Bronchial epithelial cell (primary cell): Measurements from ENCODE around the gene C1QA. TPM values are rescaled to one million over a fixed set of nuclear protein-coding genes. Genes with fewer than 3 reads are reported as not detected.
A peak's percentile ranks its signal among the peaks of the same experiment; 100 is the strongest.
"Not testable (repeated sequence)": the region's sequence is repeated elsewhere in the genome, so short reads cannot be mapped to it uniquely, and the experiment has no call there.

Experiments
- DNase-seq: peaks from one replicate; pipeline ENCODE4 v3.0.0-alpha.2; 2010; ENCODE audit warnings: low read depth
- FAIRE-seq: peaks from 2 replicates; lab custom pipeline; 2011; peaks lifted over from hg19 to GRCh38; lab: Jason Lieb, UNC
- H3K27me3 ChIP-seq: 2 replicates; pipeline ENCODE4 v1.5.1; 2011; ENCODE audit warnings: low read length; ENCODE audit not compliant: control insufficient read depth, insufficient read depth
- H3K36me3 ChIP-seq: 2 replicates; pipeline ENCODE4 v1.5.1; 2011; ENCODE audit warnings: low read length; ENCODE audit not compliant: control insufficient read depth, insufficient read depth
- H3K4me3 ChIP-seq: 2 replicates; pipeline ENCODE4 v1.5.1; 2011; ENCODE audit warnings: mild to moderate bottlenecking, low read depth, low read length, control low read depth
- CTCF ChIP-seq: IDR thresholded peaks from 2 replicates; pipeline ENCODE4 v1.5.1; 2011; ENCODE audit warnings: mild to moderate bottlenecking, moderate library complexity, low read length, control low read depth, inconsistent platforms; ENCODE audit not compliant: insufficient read depth, severe bottlenecking
- total RNA-seq: library from RNA; depleted of rRNA; stranded (reverse); fragments of >200 nt; gene quantifications from 2 replicates; pipeline ENCODE4 v1.2.1, GENCODE V29; 2014

C1QA gene
- total RNA-seq, 1 donor from 2014 or later, result not detected

- Histone ChIP-seq H3K4me3 (no peak overlapping the region), H3K27me3 (peaks cover 13% of the 10 kb centered on the region), H3K36me3 (no peaks in the 10 kb centered on the region)
- no peak for TF ChIP-seq CTCF
- DNase-seq (no peak), FAIRE-seq (no peak)
Observed at GRCh38 chr1:22670352-22670975, 34.0 kb downstream of the C1QA start.

- DNase-seq (no peak), FAIRE-seq (no peak)
- H3K4me3 ChIP-seq, result no peak overlapping the region
- no peaks in the 10 kb centered on the region for H3K36me3 ChIP-seq
- TF ChIP-seq CTCF, result no peak
- peaks cover 13% of the 10 kb centered on the region for H3K27me3 ChIP-seq
Observed at GRCh38 chr1:22671999-22672398, 35.6 kb downstream of the C1QA start.

GRCh38 chr1:22673486-22674409 lies 37.3 kb downstream of the C1QA start:
- no peak overlapping the region for H3K4me3 ChIP-seq
- TF ChIP-seq CTCF, result peak; percentile 61
- H3K27me3 ChIP-seq, result peaks cover 13% of the 10 kb centered on the region
- H3K36me3 ChIP-seq, result no peaks in the 10 kb centered on the region
- FAIRE-seq (no peak), DNase-seq (peak; percentile 49)

- no peak overlapping the region for H3K4me3 ChIP-seq
- DNase-seq (no peak), FAIRE-seq (no peak)
- TF ChIP-seq CTCF, result no peak
- H3K27me3 ChIP-seq, result peaks cover 13% of the 10 kb centered on the region
- H3K36me3 ChIP-seq, result no peaks in the 10 kb centered on the region
Observed at GRCh38 chr1:22674410-22674749, 38.0 kb downstream of the C1QA start.

GRCh38 chr1:22676151-22676550 lies 39.7 kb downstream of the C1QA start:
- not testable (repeated sequence) for H3K36me3 ChIP-seq, H3K4me3 ChIP-seq, FAIRE-seq, DNase-seq
- H3K27me3 ChIP-seq, result peaks cover 12% of the 10 kb centered on the region

GRCh38 chr1:22676916-22677583 lies 40.6 kb downstream of the C1QA start:
- no peak for TF ChIP-seq CTCF
- FAIRE-seq, result no peak
- DNase-seq, result no peak
- H3K4me3 ChIP-seq, result no peak overlapping the region
- peaks cover 15% of the 10 kb centered on the region for H3K27me3 ChIP-seq
- no peaks in the 10 kb centered on the region for H3K36me3 ChIP-seq
